ENCODE measurements around the gene EPHA3. TPM values are rescaled to one million over a fixed set of nuclear protein-coding genes. Genes with fewer than 3 reads are reported as not detected.
A peak's percentile ranks its signal among the peaks of the same experiment; 100 is the strongest.
"Not testable (repeated sequence)": the region's sequence is repeated elsewhere in the genome, so short reads cannot be mapped to it uniquely, and the experiment has no call there.

EPHA3 gene
- polyA plus RNA-seq, 5 donors = 4.5 to 16.1 (median 13.7) TPM

DNA sequence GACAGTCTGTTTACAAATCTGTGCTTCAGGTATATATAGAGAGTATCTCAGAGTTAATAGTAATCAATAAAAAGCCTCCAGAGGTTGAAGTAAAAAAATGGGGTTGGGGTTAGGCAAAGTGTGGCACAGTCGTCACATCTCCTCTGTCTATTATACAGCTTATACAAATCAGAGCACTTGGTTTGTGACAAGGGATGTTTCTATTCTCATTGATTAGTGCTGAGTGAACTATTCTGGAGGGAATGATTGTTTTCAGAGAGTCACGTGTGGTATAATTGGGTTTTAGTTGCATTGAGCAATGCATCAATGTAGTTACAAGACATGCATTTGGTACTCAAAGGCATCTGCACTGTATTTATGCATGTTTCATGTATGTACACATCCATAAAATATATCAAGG, 172.9 kb downstream of the EPHA3 start:
- DNase-seq = no peak

DNA sequence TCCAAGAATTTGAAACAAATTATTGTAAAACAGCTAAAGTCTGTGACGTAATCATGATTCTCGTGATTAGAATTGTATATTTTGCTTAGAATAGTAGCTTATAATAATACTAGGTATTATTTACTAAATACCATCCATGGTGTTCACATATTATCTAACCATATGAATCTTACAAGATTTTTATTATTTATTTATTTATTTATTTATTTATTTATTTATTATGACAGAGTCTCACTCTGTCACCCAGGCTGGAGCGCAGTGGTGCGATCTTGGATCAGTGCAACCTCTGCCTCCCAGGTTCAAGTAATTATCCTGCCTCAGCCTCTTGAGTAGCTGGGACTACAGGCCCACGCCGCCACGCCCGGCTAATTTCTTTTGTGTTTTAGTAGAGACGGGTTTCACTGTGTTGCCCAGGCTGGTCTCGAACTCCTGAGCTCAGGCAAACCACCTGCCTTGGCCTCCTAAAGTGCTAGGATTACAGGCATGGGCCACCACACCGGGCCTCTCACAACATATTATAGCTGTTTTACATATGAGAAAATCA, 173.5 kb downstream of the EPHA3 start:
- no peak for DNase-seq

DNA sequence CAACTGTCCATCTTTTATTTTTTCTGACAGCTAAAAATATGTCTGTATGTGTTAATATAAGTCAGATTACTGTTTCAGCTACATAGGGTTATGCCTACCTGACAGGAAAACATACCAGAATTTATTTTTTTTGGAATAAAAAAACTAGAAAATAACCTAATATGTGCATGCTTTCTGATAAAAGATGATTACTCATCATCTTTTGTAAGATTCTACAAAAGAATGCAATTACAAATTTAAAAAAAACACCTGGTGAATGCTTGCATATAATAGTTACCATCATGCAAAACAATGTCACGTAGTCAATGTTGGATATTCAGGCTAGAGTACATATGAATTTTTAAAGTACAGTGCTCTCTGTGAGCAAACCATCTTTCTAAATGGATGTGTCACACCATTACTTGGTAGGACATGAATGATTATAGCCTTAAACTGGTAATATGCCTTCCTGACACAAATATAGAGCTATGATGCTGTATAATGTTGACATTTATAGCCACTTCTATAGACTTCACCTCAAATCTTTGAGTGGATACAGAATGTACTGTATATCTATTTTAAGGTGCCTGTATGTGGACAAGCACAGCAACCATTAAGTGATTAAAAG, 180.6 kb downstream of the EPHA3 start:
- no peak for DNase-seq

DNA sequence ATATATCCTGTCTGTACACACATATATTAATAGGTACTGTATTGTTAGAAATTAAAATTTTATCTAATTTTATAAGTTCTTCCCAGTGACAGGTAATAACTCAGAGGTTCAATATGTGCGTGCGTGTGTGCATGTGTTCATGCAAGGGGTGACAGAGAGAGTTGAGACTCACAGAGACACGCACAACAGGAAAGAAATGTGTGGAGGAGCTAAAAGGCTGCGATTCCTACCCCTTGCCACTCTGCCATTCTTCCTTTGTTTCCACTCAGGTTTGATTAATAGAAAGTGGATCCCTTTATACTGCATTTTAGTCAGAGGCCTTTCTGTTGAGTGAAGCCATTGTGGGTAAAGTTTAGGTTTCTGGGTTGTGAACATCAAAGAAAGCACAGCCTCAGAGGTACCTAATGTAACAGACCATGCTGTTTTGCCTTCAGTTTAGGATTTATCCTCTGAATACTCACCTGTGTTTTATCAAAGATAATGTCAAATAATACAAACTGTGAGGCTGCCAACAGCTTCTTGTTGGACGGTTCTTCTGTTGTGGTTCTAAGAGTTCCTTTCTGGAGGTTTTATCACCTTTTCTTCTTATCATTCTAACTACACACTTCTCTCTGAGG, 182.3 kb downstream of the EPHA3 start:
- no peak for DNase-seq

DNA sequence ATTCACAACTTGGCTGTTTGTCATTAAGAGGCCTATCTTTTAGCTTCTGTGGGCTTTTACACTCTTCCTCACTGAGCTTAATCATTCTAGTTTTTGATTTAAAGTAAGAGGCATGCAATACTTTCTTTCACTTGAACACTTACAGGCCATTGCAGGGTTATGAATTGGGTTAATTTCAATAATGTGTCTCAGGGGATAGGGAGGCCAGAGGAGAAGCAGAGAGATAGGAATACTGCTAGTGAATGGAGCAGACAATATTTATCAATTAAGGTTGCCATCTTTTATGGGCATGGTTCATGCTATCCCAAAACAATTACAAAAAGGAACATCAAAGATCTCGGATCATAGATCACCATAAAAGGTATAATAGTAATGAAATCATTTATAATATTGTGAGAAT, 189.8 kb downstream of the EPHA3 start:
- DNase-seq = no peak

DNA sequence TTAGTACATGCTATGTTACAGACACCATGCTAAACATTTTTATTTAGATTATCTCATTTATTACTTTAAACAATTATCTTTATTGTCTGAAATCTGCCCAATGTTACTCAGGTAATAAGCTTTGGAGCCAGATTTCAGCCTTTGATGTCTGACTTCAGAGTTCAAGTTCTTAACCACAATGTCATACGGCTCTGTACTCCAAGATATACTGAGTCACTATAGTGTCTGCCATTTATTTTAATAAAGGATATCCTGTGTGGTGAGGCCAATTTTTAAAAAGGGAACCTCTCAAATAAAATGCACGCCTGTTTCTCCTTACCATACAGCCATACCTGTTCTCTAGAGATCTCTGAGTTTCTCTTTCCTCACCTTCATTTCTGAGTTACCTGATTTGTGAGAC, 193.1 kb downstream of the EPHA3 start:
- no peak for DNase-seq

DNA sequence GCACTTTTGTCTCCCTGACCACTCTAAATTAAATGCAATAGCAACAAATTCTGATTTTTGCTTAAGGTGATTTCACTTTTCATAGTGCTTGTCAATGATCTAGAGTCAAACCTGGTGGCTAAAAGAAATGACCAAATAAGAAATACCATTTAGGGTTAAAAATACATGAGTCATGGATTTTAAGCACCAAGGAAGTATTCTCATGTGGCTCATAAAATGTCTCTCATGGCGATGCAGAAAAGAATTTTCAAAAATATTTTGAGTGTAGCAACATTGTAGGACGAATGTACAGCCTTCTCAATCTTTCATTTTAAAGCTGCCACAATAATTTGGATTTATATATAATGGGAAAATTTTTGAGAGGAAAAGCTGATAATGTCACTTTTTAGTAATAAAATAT, 193.6 kb downstream of the EPHA3 start:
- no peak for DNase-seq

DNA sequence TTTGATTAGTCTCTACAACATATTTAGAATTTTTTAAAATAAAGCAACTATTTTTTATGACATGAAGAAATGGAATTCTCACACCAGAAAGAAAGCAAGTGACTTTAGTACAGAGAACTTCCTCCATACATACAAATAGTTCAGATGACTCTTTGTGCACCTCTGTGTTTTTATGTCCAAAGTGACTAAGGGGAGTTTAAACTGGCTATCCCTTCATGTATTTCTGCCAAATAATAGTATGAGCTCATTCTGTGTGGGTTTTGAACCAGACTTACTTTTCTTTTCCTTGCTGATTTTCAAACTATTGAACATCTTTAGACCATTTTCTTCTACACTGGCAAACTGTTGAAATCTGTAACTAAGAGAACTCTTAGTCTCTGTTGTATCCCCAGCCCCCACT, 196.3 kb downstream of the EPHA3 start:
- DNase-seq = no peak

DNA sequence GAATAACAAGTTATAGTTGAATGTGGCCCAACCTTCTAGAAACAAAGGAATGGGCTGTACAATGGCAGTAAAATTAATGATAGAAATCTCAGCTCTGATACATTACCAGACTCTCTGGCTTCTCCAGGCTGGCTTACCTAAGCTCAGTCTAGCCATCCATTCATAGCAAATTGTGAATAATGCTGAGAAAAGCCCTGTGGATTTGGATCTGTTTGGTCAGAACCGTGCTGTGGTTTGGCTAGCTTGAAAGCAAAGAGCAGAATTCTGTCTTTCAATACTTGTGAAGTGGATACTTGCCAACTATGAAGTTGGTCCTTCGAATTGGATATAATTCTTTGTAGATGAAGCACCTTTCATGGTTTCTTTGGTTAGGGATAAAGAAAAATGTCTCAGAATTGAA, 199.1 kb downstream of the EPHA3 start:
- no peak for DNase-seq

DNA sequence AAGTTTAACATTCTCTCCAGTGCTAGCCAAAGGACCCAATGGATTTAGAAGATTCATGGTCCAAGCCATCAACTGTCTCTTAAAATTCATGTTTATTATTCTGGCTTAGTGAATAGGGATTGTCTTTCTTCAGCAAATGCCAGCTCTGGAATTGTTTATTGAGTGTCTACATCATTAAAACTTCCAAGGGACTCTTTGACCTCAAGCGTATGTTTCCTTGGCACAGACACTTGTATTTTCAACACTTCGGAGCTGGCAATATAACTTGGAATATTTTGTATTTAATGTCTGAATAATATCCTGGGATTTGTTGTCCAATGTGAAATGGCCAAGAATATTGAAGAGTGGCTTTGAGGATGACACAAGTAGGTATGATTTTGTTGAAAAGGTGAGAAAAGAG, 204.2 kb downstream of the EPHA3 start:
- peak in 1 of 2 donors; percentile 17 for DNase-seq

DNA sequence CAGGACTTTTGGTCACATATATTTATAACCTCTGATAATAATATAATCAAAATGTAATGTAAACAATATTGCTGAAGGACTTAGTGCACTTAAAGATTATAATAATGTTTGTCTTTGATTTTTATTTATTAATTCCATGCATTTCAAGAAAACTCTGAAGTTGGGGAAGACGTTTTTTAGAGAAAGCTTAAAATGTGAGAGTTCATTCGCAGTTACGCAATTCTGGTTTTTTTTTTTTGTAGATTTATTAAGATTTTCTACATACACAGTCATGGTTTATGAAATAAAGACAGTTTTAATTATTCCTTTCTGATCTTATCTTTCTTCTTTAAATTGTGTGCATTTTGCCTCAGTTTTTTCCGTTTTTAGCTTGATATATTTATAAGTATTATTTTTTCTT, 204.7 kb downstream of the EPHA3 start:
- DNase-seq = no peak

DNA sequence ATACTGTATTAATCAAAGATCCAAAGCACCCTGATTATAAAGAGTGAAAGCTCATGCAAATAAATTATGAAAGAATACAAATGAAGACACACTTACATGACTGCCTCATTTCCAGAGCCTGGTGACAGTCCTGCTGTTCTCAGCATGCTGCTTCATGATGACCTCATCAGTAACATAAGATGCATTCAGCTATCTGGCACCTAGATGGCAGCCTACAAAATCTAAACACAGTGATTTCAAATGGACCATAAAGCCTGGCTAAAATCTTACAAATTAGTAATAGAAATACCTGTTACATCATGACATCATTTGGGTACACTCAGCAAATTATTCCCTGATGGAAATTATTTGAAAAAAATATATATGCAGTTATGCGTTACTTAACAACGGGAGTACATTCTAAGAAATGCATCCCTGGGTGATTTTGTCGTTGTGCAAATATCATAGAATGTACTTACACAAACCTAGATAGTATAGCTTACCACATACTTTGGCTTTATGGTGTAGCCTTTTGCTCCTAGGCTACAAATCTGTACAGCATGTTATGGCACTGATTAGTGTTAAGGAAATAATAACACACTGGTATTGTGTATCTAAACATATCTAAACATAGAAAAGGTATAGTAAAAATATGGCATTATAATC, 207.2 kb downstream of the EPHA3 start:
- DNase-seq = no peak

DNA sequence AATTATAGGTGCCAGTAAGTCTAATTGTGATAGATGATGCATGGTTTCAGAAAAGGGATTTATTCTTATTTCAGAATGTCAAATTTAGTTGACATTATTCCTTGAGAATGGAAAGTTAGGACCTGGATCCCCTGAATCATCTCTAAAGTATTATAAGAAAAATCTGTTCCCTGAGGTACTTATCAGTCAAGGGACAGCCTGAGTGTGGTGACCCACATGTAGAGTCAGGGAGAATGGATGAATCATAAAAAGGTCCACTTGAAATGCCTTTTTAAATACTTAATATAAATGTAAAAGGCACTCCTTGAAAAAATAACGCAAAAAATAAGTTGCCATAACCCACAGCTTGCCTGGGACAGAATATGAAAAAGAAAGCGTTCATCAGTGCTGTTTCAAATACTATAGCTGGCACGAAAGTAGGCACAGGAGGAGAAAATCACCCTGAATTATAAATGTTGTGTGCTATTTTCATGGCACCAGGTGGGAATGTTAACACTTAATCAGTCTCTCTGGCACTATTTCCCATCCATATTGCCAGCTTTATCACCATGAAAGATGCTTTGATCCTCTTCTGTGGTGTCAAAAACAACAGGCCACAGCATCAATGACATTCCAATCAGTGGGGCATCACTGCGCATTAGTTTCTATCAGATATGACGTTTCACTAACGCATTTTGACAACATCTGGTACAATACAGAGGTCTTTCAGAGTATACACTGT, 208.5 kb downstream of the EPHA3 start:
- DNase-seq = no peak

DNA sequence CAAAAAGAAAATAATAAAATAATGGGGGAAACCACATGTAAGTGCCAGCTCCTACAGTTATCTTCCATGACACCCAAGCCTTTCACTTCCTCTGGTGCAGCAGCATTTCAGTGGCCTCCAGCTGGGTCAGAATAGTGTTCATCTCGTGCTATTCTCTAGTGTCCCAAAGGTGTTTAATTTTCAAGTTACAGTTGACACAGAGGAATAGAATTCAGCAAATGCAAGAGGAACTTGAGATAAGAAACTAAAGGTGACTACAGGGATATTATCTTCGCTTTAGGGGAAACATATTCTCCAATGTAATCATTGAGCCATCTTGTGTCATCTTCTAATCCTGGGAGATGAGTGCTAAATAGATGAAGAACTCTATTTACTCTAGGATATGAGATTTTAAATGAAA, 212.8 kb downstream of the EPHA3 start:
- DNase-seq = no peak

DNA sequence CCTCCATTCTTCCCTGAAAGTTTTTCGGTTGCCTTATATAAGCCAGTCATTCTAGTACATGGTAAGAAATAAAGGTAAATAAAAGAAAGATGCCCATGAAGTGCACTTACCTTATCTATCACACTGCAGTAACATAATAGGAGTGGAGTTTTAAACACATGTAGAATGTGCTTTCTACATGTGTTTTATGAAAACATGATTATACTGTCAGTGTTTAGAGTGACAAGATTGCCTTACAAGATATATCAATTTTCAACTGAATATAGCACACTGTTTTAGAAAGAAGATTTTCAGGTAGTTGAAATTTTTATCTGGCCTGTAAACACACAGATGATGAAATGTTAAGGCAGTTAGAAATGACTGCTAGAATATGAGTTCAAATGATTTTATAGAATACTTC, 219.6 kb downstream of the EPHA3 start:
- DNase-seq = no peak

DNA sequence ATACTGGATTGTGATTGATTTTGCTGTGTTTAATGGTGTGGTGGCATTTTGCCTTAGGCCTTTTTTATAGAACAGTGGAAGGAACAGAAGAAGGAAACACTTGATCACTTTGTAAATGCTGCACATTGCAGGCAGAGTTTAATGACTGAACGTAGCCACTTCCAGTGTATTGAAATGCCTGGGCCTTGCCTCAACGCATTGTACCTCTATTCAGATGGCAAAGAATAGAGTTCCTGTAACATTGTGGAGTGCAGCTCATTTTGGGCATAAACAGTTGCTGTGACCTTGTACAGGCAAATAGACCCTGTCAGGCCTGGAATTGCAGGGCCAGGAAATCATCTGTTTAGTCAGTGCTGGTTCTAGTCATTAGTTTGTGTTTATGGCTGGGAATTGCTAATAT, 225.0 kb downstream of the EPHA3 start:
- DNase-seq = no peak

DNA sequence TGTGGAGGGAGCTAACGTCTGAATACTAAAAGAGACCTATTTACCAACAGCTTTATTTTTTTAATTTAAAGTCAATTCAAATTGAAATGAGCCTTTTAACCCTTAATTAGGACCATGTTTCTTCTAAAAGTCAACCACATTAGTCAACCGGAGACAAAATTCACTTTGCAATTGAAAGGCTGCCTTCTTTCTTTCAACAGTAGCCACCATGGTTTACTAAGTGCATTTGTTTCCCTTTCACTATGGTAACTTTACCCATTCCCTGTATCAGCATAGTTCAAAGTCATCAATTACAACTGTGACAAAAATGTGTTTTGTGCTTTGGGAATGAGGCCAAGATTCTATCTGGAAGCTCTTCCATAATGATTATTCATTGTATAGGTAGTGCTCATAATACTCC, 225.4 kb downstream of the EPHA3 start:
- DNase-seq = no peak

DNA sequence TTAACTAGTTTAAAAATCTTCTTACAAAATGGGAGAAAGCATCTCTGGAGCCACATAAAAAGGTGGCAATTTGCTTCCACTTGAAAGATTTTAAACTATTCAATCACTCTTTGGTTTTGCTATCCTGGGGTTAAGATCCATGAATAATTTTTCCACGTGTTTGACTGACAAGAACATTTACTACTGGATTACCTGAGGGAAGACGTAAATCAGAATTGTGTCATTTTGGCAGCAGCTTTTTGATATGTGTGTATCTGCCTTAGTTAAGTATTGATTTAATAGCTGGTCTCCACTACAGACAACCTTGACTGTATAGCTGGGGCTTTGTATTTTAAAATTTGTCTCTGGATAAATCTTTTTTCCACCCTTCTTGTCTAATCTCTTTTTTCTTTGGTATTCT, 228.3 kb downstream of the EPHA3 start:
- DNase-seq = no peak

DNA sequence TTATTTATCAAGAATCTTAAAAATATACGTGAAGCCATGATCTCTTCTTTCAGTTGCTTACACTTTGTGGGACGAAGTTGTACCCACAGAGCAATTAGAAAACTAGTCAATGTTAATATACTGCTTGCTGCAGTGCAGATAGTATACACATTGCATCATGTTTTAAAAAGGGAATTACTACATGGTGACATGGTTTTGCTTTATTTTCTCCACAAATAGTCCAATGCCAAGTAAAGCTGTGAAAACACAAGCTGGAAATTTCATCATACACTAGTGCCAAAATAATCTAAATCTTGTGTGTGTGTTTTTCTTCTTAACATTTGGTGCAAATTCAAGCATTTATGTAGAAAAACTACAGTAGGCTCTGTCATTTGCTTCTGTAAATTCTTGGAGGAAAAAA, 233.0 kb downstream of the EPHA3 start:
- peak; percentile 42 to 51 for DNase-seq

DNA sequence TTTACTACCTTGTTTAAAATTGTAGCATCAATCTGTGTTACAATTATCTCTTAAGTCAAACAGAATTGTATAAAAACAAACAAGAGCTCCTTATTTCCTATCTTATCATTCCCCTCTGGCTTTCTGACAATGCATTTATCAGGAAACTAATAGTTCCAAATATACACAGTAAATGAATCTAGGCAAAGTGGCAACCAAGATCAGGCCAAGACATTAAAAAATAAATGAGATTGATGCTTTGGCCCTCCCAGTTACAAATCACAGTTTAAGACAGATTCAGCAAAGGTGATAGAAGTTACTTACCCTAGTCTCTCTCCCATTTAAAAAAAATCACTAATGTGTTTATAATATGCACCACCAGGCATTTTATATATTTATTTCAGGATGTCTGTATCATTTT, 236.7 kb downstream of the EPHA3 start:
- no peak for DNase-seq

DNA sequence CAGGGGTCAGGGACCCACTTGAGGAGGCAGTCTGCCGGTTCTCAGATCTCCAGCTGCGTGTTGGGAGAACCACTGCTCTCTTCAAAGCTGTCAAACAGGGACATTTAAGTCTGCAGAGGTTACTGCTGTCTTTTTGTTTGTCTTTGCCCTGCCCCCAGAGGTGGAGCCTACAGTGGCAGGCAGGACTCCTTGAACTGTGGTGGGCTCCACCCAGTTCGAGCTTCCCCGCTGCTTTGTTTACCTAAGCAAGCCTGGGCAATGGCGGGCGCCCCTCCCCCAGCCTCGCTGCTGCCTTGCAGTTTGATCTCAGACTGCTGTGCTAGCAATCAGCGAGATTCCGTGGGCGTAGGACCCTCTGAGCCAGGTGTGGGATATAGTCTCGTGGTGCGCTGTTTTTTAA, 243.5 kb downstream of the EPHA3 start:
- DNase-seq = not testable (repeated sequence)

DNA sequence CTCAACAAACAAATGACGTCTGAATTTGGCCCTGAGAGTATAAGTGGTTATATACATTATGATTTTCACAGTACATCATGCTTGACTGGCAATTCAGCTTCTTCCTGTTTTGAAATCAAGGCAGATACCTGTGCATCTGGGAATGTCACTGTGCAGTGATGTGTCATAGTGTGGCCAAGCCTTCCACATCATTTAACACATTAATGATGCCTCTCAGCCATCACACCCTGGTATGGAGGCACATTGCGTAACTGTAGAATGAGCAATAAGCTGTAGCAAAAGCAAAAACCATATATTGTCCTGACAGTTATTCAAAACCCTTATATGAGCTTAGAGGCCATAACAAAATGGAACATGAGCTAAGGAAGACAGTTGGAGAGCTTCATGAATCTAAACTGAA, 246.0 kb downstream of the EPHA3 start:
- DNase-seq = no peak

DNA sequence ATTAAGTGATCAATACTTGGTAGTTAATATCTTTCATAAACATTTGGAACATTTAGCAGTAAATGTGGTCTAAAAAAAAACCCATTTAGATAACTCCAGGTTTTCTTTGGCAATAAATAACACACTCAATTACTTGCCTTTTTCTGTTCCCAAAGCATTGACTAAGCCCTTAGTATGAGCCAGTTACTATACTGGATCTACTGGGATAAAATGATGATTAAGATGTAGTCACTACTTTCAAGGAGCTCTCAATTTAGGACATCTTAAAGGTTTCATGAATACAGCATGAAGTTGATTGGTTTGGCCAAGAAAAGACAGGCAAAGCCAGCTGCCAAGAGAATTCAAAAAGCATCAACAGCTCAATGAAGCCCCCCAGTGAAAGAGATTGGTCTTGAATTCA, 250.9 kb downstream of the EPHA3 start:
- no peak for DNase-seq

Data from right lung (tissue), 5 donors.